ENCODE measurements around the gene OR13A1.
"Not testable (repeated sequence)": the region's sequence is repeated elsewhere in the genome, so short reads cannot be mapped to it uniquely, and the experiment has no call there.

The OR13A1 gene

GRCh38 chr10:45302573-45302972 is 12.8 kb downstream of the OR13A1 start:
- Histone ChIP-seq H3F3A (ENCODE audit: insufficient read depth, low read length) (no peaks in the 10 kb centered on the region), H2AFZ (ENCODE audit: low read length) (no peak overlapping the region), H3K27me3 (replicated peaks; ENCODE audit: insufficient read depth, low read length) (no peaks in the 10 kb centered on the region), H3K79me2 (ENCODE audit: low read length) (no peaks in the 10 kb centered on the region), H4K20me1 (ENCODE audit: insufficient read depth, low read length) (no peaks in the 10 kb centered on the region), H3K9me3 (replicated peaks; ENCODE audit: insufficient read depth, low read length) (no peaks in the 10 kb centered on the region), H3K9me2 (replicated peaks; ENCODE audit: insufficient read depth, low read length) (no peaks in the 10 kb centered on the region), H3K36me3 (replicated peaks; ENCODE audit: insufficient read depth, low read length) (no peaks in the 10 kb centered on the region), H3K4me2 (ENCODE audit: low read depth, low read length) (no peak overlapping the region), H3K27ac (ENCODE audit: low read length) (no peak overlapping the region), H3K9ac (ENCODE audit: low read length) (no peak overlapping the region), H3K4me3 (ENCODE audit: low read length) (no peak overlapping the region), H3K4me1 (ENCODE audit: low read length) (no peaks in the 10 kb centered on the region)
- DNase-seq = no peak
- TF ChIP-seq EZH2phosphoT487 (IDR thresholded peaks at IDR 0.05; ENCODE audit: low read length) (no peak), EZH2 (optimal IDR thresholded peaks at IDR 0.05; ENCODE audit: low read depth, low read length) (no peak), CTCF (IDR thresholded peaks at IDR 0.05; ENCODE audit: low read length) (no peak)

DNA sequence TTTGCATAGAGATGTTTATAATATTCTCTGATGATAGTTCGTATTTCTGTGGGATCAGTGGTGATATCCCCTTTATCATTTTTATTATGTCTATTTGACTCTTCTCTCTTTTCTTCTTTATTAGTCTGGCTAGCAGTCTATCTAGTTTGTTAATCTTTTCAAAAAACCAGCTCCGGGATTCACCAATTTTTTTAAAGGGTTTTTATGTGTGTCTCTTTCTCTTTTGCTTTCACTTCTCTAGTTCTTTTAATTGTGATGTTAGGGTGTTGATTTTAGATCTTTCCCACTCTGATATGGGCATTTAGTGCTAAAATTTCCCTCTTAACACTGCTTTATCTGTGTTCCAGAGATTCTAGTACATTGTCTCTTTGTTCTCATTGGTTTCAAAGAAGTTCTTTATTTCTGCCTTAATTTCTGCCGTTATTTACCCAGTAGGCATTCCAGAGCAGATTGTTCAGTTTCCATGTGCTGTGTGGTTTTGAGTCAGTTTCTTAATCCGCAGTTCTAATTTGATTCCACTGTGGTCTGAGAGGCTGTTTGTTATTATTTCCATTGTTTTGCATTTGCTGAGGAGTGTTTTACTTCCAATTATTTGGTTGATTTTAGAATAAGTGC is 17.0 kb downstream of the OR13A1 start:
- peak overlapping the region; percentile 9; the same call in 1 of the 2 replicates for H3K27ac ChIP-seq (ENCODE audit: low read length)
- H3K36me3 ChIP-seq (replicated peaks; ENCODE audit: insufficient read depth, low read length); H3K27me3 ChIP-seq (replicated peaks; ENCODE audit: insufficient read depth, low read length); H3K9me3 ChIP-seq (replicated peaks; ENCODE audit: insufficient read depth, low read length); H4K20me1 ChIP-seq (ENCODE audit: insufficient read depth, low read length); H3F3A ChIP-seq (ENCODE audit: insufficient read depth, low read length); H3K9me2 ChIP-seq (replicated peaks; ENCODE audit: insufficient read depth, low read length); H3K4me1 ChIP-seq (ENCODE audit: low read length); H3K79me2 ChIP-seq (ENCODE audit: low read length): not testable (repeated sequence)
- peak overlapping the region; percentile 51; the same call in 1 of the 2 replicates for H3K4me2 ChIP-seq (ENCODE audit: low read depth, low read length)
- peak overlapping the region; percentile 48; the same call in 1 of the 2 replicates for H3K9ac ChIP-seq (ENCODE audit: low read length)
- peak overlapping the region; percentile 57 for H2AFZ ChIP-seq (ENCODE audit: low read length)
- peak; percentile 36 for DNase-seq
- peak overlapping the region; percentile 54 for H3K4me3 ChIP-seq (ENCODE audit: low read length)

- H3K27me3 ChIP-seq (replicated peaks; ENCODE audit: insufficient read depth, low read length) = no peaks in the 10 kb centered on the region
- no peaks in the 10 kb centered on the region for H4K20me1 ChIP-seq (ENCODE audit: insufficient read depth, low read length)
- H3K4me1 ChIP-seq (ENCODE audit: low read length) = peaks cover 25% of the 10 kb centered on the region
- H3K4me2 ChIP-seq (ENCODE audit: low read depth, low read length) = no peak overlapping the region
- H3K27ac ChIP-seq (ENCODE audit: low read length) = no peak overlapping the region
- no peak overlapping the region for H3K9ac ChIP-seq (ENCODE audit: low read length)
- no peaks in the 10 kb centered on the region for H3K9me3 ChIP-seq (replicated peaks; ENCODE audit: insufficient read depth, low read length)
- H2AFZ ChIP-seq (ENCODE audit: low read length) = no peak overlapping the region
- no peak for TF ChIP-seq EZH2phosphoT487 (IDR thresholded peaks at IDR 0.05; ENCODE audit: low read length)
- TF ChIP-seq EZH2 (optimal IDR thresholded peaks at IDR 0.05; ENCODE audit: low read depth, low read length) = no peak
- TF ChIP-seq CTCF (IDR thresholded peaks at IDR 0.05; ENCODE audit: low read length) = no peak
- no peak for DNase-seq
- no peaks in the 10 kb centered on the region for H3K79me2 ChIP-seq (ENCODE audit: low read length)
- no peaks in the 10 kb centered on the region for H3K9me2 ChIP-seq (replicated peaks; ENCODE audit: insufficient read depth, low read length)
- no peak overlapping the region for H3K4me3 ChIP-seq (ENCODE audit: low read length)
- peaks cover 11% of the 10 kb centered on the region for H3F3A ChIP-seq (ENCODE audit: insufficient read depth, low read length)
- H3K36me3 ChIP-seq (replicated peaks; ENCODE audit: insufficient read depth, low read length) = no peaks in the 10 kb centered on the region
Observed at GRCh38 chr10:45294681-45295080, 20.7 kb downstream of the OR13A1 start.

DNA sequence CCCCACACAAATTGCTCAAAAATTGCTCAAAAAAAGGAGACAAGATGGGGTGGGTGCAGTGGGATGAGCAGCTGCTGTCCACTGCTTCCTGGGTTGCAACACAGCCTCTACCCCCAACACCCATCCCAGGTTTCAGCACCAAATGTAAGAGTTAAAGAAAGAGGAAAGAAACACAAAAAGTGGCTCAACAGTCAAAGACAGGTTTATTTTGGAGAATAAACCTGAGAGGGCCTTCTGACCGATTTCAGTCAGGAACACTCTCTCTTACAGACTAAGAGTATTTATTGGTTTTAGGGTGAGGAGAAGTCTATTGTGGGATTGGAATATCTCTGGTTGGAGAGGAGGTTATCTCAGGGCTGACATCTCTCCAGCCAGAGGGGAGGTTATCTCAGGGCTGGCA is 28.4 kb downstream of the OR13A1 start:
- H3K79me2 ChIP-seq (ENCODE audit: low read length) = no peaks in the 10 kb centered on the region
- no peaks in the 10 kb centered on the region for H3K9me3 ChIP-seq (replicated peaks; ENCODE audit: insufficient read depth, low read length)
- H3K36me3 ChIP-seq (replicated peaks; ENCODE audit: insufficient read depth, low read length) = no peaks in the 10 kb centered on the region
- H3K4me2 ChIP-seq (ENCODE audit: low read depth, low read length) = no peak overlapping the region
- TF ChIP-seq EZH2phosphoT487 (IDR thresholded peaks at IDR 0.05; ENCODE audit: low read length) (no peak), EZH2 (optimal IDR thresholded peaks at IDR 0.05; ENCODE audit: low read depth, low read length) (no peak), CTCF (IDR thresholded peaks at IDR 0.05; ENCODE audit: low read length) (no peak)
- H4K20me1 ChIP-seq (ENCODE audit: insufficient read depth, low read length) = no peaks in the 10 kb centered on the region
- no peak for DNase-seq
- peaks cover 2% of the 10 kb centered on the region for H3F3A ChIP-seq (ENCODE audit: insufficient read depth, low read length)
- peaks cover 5% of the 10 kb centered on the region for H3K4me1 ChIP-seq (ENCODE audit: low read length)
- no peaks in the 10 kb centered on the region for H3K27me3 ChIP-seq (replicated peaks; ENCODE audit: insufficient read depth, low read length)
- H2AFZ ChIP-seq (ENCODE audit: low read length) = no peak overlapping the region
- no peak overlapping the region for H3K9ac ChIP-seq (ENCODE audit: low read length)
- no peak overlapping the region for H3K4me3 ChIP-seq (ENCODE audit: low read length)
- no peaks in the 10 kb centered on the region for H3K9me2 ChIP-seq (replicated peaks; ENCODE audit: insufficient read depth, low read length)
- H3K27ac ChIP-seq (ENCODE audit: low read length) = no peak overlapping the region
